Mammary epithelial cell (primary cell): ENCODE results near the gene TMEM200C.

ENCODE experiments used
- CTCF ChIP-seq, 2 donors: IDR thresholded peaks in 1 of 2; conservative IDR thresholded peaks in 1 of 2; 2 replicates each; pipeline ENCODE4 v1.5.1; 2011 to 2012; ENCODE audit warnings: inconsistent platforms in 2 of 2, low read length in 2 of 2, mild to moderate bottlenecking in 2 of 2, control low read depth in 1 of 2, low read depth in 1 of 2; ENCODE audit not compliant: insufficient read depth in 1 of 2; ENCODE audit errors: extremely low read depth in 1 of 2
- EZH2 ChIP-seq: IDR thresholded peaks from 2 replicates; pipeline ENCODE4 v1.6.1; 2012; ENCODE audit warnings: low read length, inconsistent platforms, borderline replicate concordance

- no peak for TF ChIP-seq CTCF (conservative IDR thresholded peaks at IDR 0.05 in 1 of 2, IDR thresholded peaks at IDR 0.05 in 1 of 2; ENCODE audit: extremely low read depth in 1 of 2, insufficient read depth in 1 of 2, low read depth in 1 of 2, low read length in 2 of 2)
- TF ChIP-seq EZH2, result no peak
Measured at GRCh38 chr18:5872886-5873285, 22.4 kb downstream of the TMEM200C start.
